ENCODE results near the gene FBXO27. TPM values are rescaled to one million over a fixed set of nuclear protein-coding genes. Genes with fewer than 3 reads are reported as not detected.

The FBXO27 gene
- total RNA-seq, 1 donor from 2014 or later, result 0.24 TPM

DNA sequence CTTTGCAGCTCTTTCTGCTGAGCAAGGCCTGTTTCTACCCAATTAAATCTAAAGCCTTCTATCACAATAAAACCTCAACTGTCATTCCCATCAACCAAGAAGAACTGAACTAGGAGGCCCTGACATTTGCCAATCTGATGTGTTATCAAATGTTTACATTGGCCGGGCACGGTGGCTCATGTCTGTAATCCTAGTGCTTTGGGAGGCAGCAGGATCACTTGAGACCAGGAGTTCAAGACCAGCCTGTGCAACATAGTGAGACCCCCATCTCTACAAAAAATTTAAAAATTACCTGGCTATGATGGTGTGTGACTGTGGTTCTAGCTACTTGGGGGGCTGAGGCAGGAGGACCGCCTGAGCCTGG lies 54.0 kb downstream of the FBXO27 start:
- CTCF ChIA-PET, result no interaction called here
- Mint-ChIP-seq H3K36me3 (ENCODE audit: low read depth) (no peaks in the 10 kb centered on the region), H3K4me1 (peaks cover 11% of the 10 kb centered on the region), H3K9me3 (peaks cover 5% of the 10 kb centered on the region), H3K4me3 (no peak overlapping the region), H3K27me3 (peaks cover 41% of the 10 kb centered on the region), H3K27ac (no peak overlapping the region)
- intact Hi-C loops (cut with micrococcal nuclease), result no loop called here
- ATAC-seq (ENCODE audit: low read depth) (no peak), DNase-seq (no peak)
- POLR2A ChIA-PET, result no interaction called here
- no peak for TF ChIP-seq CTCF (IDR thresholded peaks at IDR 0.05)

- ATAC-seq (ENCODE audit: low read depth) (no peak), DNase-seq (no peak)
- intact Hi-C loops (cut with micrococcal nuclease), result no loop called here
- H3K27ac Mint-ChIP-seq, result no peak overlapping the region
- POLR2A ChIA-PET, result no interaction called here
- peaks cover 5% of the 10 kb centered on the region for H3K9me3 Mint-ChIP-seq
- CTCF ChIA-PET, result no interaction called here
- no peak for TF ChIP-seq CTCF (IDR thresholded peaks at IDR 0.05)
- no peak overlapping the region for H3K4me3 Mint-ChIP-seq
- H3K36me3 Mint-ChIP-seq (ENCODE audit: low read depth), result no peaks in the 10 kb centered on the region
- H3K4me1 Mint-ChIP-seq, result peaks cover 11% of the 10 kb centered on the region
- H3K27me3 Mint-ChIP-seq, result peaks cover 41% of the 10 kb centered on the region
These were observed 54.7 kb downstream of the FBXO27 start for GRCh38 chr19:38977445-38978325.

- no peaks in the 10 kb centered on the region for H3K36me3 Mint-ChIP-seq (ENCODE audit: low read depth)
- intact Hi-C loops (cut with micrococcal nuclease), result no loop called here
- POLR2A ChIA-PET, result no interaction called here
- ATAC-seq (ENCODE audit: low read depth), result no peak
- H3K4me3 Mint-ChIP-seq, result no peak overlapping the region
- CTCF ChIA-PET, result interaction anchor here (1.0 kb wide), 1 partner anchor 20 kb away, joined by 5 read pairs; no protein-coding TSS in a partner anchor
- H3K4me1 Mint-ChIP-seq, result peaks cover 11% of the 10 kb centered on the region
- no peak overlapping the region for H3K27ac Mint-ChIP-seq
- peaks cover 41% of the 10 kb centered on the region for H3K27me3 Mint-ChIP-seq
- TF ChIP-seq CTCF (IDR thresholded peaks at IDR 0.05), result no peak
- DNase-seq, result no peak
- H3K9me3 Mint-ChIP-seq, result peaks cover 5% of the 10 kb centered on the region
These were observed 56.5 kb downstream of the FBXO27 start for GRCh38 chr19:38975861-38976271.

GRCh38 chr19:38975214-38975860 lies 57.0 kb downstream of the FBXO27 start, which contains the start of gene FBXO17:
Gene FBXO17 (minus strand): TSS chr19:38975742. CDS start chr19:38950319, 25,423 bp downstream.
- ATAC-seq (ENCODE audit: low read depth) (no peak), DNase-seq (no peak)
- ChIA-PET POLR2A (no interaction called here), CTCF (interaction anchor here (0.6 to 1.0 kb wide), 2 partner anchors 19 to 88 kb away, joined by 3 to 5 read pairs; no protein-coding TSS in a partner anchor)
- Mint-ChIP-seq H3K27me3 (peaks cover 38% of the 10 kb centered on the region), H3K4me3 (no peak within 1 kb of the TSS), H3K9me3 (peaks cover under 1% of the 10 kb centered on the region), H3K4me1 (peaks cover 11% of the 10 kb centered on the region), H3K27ac (no peak within 1 kb of the TSS), H3K36me3 (ENCODE audit: low read depth) (no peaks in the 10 kb centered on the region)
- no peak for TF ChIP-seq CTCF (IDR thresholded peaks at IDR 0.05)
- intact Hi-C loops (cut with micrococcal nuclease), result no loop called here

DNA sequence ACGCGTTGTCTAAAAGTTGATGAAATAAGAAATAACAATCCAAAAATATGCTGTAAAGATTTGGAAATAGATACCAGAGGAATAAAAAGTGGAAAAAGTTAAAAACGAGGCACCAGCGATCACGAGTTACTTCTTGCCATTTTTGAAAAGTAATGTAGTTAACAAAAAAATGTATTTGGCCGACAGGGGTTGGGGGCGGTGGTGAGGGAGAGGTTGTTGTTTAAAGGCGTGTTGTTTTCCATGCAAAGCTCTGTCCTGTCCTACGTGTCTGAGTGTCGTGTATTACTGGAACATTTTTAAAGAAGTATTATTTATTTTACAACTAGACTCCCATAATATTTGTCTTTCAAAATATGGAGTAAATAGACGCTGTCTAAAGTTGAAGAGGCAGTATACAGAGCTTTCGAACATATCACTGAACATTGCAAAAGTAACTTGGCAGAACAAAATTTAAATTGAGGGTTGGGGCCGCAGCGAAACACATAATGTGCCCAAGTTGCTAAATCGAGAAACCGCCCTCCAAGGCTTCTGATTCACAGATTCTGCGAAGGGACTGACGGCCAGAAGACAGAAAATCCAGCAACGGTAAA lies 57.6 kb downstream of the FBXO27 start:
- peaks cover 11% of the 10 kb centered on the region for H3K4me1 Mint-ChIP-seq
- no peaks in the 10 kb centered on the region for H3K36me3 Mint-ChIP-seq (ENCODE audit: low read depth)
- intact Hi-C loops (cut with micrococcal nuclease), result no loop called here
- POLR2A ChIA-PET, result no interaction called here
- CTCF ChIA-PET, result interaction anchor here (0.6 kb wide), 1 partner anchor 88 kb away, joined by 3 read pairs; no protein-coding TSS in a partner anchor
- no peak for TF ChIP-seq CTCF (IDR thresholded peaks at IDR 0.05)
- ATAC-seq (ENCODE audit: low read depth) (no peak), DNase-seq (no peak)
- H3K27ac Mint-ChIP-seq, result no peak overlapping the region
- peaks cover 37% of the 10 kb centered on the region for H3K27me3 Mint-ChIP-seq
- H3K4me3 Mint-ChIP-seq, result no peak overlapping the region
- no peaks in the 10 kb centered on the region for H3K9me3 Mint-ChIP-seq
